ENCODE data around the gene APP. TPM values are rescaled to one million over a fixed set of nuclear protein-coding genes. Genes with fewer than 3 reads are reported as not detected.

The APP gene
- total RNA-seq, 3 donors from 2014 or later, result 270 to 546 (median 383) TPM

GRCh38 chr21:26120828-26121227, 49.7 kb downstream of the APP start:
- H3K27ac ChIP-seq, result peak overlapping the region in 1 of 2 donors; percentile 25
- H3K4me3 ChIP-seq, result no peak overlapping the region
- no peaks in the 10 kb centered on the region for H3K36me3 ChIP-seq
- peak in 1 of 2 donors; percentile 55 for DNase-seq (ENCODE audit: low spot score in 2 of 2)
- TF ChIP-seq POLR2AphosphoS5 (IDR thresholded peaks at IDR 0.05), result no peak
- TF ChIP-seq, protein P1, sequence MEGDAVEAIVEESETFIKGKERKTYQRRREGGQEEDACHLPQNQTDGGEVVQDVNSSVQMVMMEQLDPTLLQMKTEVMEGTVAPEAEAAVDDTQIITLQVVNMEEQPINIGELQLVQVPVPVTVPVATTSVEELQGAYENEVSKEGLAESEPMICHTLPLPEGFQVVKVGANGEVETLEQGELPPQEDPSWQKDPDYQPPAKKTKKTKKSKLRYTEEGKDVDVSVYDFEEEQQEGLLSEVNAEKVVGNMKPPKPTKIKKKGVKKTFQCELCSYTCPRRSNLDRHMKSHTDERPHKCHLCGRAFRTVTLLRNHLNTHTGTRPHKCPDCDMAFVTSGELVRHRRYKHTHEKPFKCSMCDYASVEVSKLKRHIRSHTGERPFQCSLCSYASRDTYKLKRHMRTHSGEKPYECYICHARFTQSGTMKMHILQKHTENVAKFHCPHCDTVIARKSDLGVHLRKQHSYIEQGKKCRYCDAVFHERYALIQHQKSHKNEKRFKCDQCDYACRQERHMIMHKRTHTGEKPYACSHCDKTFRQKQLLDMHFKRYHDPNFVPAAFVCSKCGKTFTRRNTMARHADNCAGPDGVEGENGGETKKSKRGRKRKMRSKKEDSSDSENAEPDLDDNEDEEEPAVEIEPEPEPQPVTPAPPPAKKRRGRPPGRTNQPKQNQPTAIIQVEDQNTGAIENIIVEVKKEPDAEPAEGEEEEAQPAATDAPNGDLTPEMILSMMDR (IDR thresholded peaks at IDR 0.05), result no peak
- TF ChIP-seq POLR2A (IDR thresholded peaks at IDR 0.05), result no peak
- intact Hi-C loops (cut with DNase I; ENCODE audit: low total_unique reads), result no loop called here
- H3K4me1 ChIP-seq, result peaks cover 0 to 14% of the 10 kb centered on the region in 2 donors
- H3K9me3 ChIP-seq, result no peaks in the 10 kb centered on the region
- H3K27me3 ChIP-seq, result no peaks in the 10 kb centered on the region

- H3K27me3 ChIP-seq, result no peaks in the 10 kb centered on the region
- peak overlapping the region in 1 of 2 donors; percentile 25 for H3K27ac ChIP-seq
- H3K36me3 ChIP-seq, result no peaks in the 10 kb centered on the region
- intact Hi-C loops (cut with DNase I; ENCODE audit: low total_unique reads), result no loop called here
- no peak for TF ChIP-seq POLR2AphosphoS5 (IDR thresholded peaks at IDR 0.05)
- no peak for TF ChIP-seq POLR2A (IDR thresholded peaks at IDR 0.05)
- TF ChIP-seq, protein P1 (IDR thresholded peaks at IDR 0.05), result no peak
- DNase-seq (ENCODE audit: low spot score in 2 of 2), result no peak
- H3K4me3 ChIP-seq, result no peak overlapping the region
- H3K4me1 ChIP-seq, result peaks cover 0 to 16% of the 10 kb centered on the region in 2 donors
- H3K9me3 ChIP-seq, result no peaks in the 10 kb centered on the region
Observed at GRCh38 chr21:26119906-26120305, 50.7 kb downstream of the APP start.

- intact Hi-C loops (cut with DNase I; ENCODE audit: low total_unique reads), result no loop called here
- Histone ChIP-seq H3K4me1 (peaks cover 0 to 16% of the 10 kb centered on the region in 2 donors), H3K27me3 (no peaks in the 10 kb centered on the region), H3K9me3 (no peaks in the 10 kb centered on the region), H3K4me3 (no peak overlapping the region), H3K36me3 (no peaks in the 10 kb centered on the region), H3K27ac (peak overlapping the region in 1 of 2 donors; percentile 87)
- no peak for DNase-seq (ENCODE audit: low spot score in 2 of 2)
- TF ChIP-seq POLR2AphosphoS5 (IDR thresholded peaks at IDR 0.05) (no peak), POLR2A (IDR thresholded peaks at IDR 0.05) (no peak)
- TF ChIP-seq, protein P1 (IDR thresholded peaks at IDR 0.05), result no peak
Observed at GRCh38 chr21:26118938-26119540, 51.5 kb downstream of the APP start.

GRCh38 chr21:26117972-26118367, 52.6 kb downstream of the APP start:
- Histone ChIP-seq H3K27me3 (no peaks in the 10 kb centered on the region), H3K9me3 (no peaks in the 10 kb centered on the region), H3K36me3 (no peaks in the 10 kb centered on the region), H3K4me3 (no peak overlapping the region), H3K27ac (peak overlapping the region; percentile 87), H3K4me1 (peaks cover 0 to 16% of the 10 kb centered on the region in 2 donors)
- DNase-seq (ENCODE audit: low spot score in 2 of 2), result no peak
- TF ChIP-seq, protein P1 (IDR thresholded peaks at IDR 0.05), result no peak
- TF ChIP-seq POLR2AphosphoS5 (IDR thresholded peaks at IDR 0.05) (no peak), POLR2A (IDR thresholded peaks at IDR 0.05) (no peak)
- intact Hi-C loops (cut with DNase I; ENCODE audit: low total_unique reads), result no loop called here

DNA sequence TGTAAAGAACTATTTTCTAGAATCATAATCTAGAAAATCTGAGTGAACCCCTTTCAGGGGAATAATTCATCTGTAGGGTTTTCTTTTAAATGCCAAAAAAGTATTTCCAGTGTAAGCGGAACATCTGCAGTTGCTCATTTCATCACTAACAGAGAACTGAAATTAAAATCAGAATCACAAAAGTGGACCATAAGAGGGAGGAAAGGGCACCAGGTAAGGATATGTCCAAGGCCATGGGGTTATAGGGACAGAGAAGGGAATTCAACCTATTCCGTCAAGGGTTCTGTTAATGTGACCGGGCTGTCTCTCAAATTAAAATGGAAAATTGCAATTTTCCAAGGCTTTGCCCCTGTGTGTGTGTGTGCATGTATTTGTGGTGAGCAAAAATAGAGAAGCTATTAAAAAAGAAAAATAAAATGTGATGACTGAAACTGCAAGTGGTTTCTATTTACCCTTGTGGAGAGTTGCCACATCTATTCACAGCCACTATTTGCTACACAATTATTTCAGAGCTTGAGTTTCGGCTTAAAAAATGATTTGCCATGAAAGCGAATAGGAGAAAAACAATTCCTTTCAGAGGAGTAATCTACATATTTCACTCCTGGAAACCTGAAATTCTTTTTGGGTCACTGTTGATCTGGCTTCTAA, 53.1 kb downstream of the APP start:
- no peak overlapping the region for H3K4me3 ChIP-seq
- H3K27ac ChIP-seq, result peak overlapping the region; percentile 87
- TF ChIP-seq, protein P1 (IDR thresholded peaks at IDR 0.05), result no peak
- TF ChIP-seq POLR2AphosphoS5 (IDR thresholded peaks at IDR 0.05) (no peak), POLR2A (IDR thresholded peaks at IDR 0.05) (no peak)
- H3K27me3 ChIP-seq, result no peaks in the 10 kb centered on the region
- no peaks in the 10 kb centered on the region for H3K9me3 ChIP-seq
- H3K4me1 ChIP-seq, result peaks cover 0 to 16% of the 10 kb centered on the region in 2 donors
- no peaks in the 10 kb centered on the region for H3K36me3 ChIP-seq
- DNase-seq (ENCODE audit: low spot score in 2 of 2), result no peak
- intact Hi-C loops (cut with DNase I; ENCODE audit: low total_unique reads), result no loop called here

All from breast epithelium (tissue), 4 donors.